22Rv1 (cell line): ENCODE measurements around the gene COQ7.

Source experiments
- H3K27ac ChIP-seq: fragments of 450-650 bp; 2 replicates; pipeline ENCODE4 v1.5.1; 2017
- ZFX ChIP-seq: fragments of 450-650 bp; IDR thresholded peaks from 2 replicates; pipeline ENCODE4 v1.6.1; 2017; ENCODE audit warnings: antibody characterized with exemption, borderline replicate concordance
- TF ChIP-seq, protein P1 (sequence below): fragments of 450-650 bp; IDR thresholded peaks from 2 replicates; pipeline ENCODE4 v1.5.1; 2017; ENCODE audit warnings: mild to moderate bottlenecking

COQ7 gene

DNA sequence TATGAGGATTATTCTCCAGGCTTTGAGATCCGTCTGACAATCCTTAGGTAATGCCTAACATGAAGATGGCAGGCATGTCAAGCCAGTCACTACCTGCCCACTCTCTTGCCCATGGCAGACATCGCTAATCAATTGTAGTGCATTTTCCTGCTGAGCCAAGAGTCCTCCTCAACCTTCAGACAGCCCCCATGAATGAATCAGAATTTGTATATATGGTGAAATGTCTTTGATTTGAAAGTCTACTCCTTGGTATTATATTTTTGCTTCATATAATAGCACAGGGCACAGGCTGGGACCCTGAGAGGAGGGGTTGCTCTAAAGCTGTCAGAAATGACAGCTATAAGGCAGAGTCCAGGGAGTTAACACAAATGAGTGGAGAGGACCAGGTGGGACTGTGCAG lies 27.0 kb upstream of the COQ7 start:
- no peak overlapping the region for H3K27ac ChIP-seq
- TF ChIP-seq ZFX = no peak
- TF ChIP-seq, protein P1, sequence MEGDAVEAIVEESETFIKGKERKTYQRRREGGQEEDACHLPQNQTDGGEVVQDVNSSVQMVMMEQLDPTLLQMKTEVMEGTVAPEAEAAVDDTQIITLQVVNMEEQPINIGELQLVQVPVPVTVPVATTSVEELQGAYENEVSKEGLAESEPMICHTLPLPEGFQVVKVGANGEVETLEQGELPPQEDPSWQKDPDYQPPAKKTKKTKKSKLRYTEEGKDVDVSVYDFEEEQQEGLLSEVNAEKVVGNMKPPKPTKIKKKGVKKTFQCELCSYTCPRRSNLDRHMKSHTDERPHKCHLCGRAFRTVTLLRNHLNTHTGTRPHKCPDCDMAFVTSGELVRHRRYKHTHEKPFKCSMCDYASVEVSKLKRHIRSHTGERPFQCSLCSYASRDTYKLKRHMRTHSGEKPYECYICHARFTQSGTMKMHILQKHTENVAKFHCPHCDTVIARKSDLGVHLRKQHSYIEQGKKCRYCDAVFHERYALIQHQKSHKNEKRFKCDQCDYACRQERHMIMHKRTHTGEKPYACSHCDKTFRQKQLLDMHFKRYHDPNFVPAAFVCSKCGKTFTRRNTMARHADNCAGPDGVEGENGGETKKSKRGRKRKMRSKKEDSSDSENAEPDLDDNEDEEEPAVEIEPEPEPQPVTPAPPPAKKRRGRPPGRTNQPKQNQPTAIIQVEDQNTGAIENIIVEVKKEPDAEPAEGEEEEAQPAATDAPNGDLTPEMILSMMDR = no peak

DNA sequence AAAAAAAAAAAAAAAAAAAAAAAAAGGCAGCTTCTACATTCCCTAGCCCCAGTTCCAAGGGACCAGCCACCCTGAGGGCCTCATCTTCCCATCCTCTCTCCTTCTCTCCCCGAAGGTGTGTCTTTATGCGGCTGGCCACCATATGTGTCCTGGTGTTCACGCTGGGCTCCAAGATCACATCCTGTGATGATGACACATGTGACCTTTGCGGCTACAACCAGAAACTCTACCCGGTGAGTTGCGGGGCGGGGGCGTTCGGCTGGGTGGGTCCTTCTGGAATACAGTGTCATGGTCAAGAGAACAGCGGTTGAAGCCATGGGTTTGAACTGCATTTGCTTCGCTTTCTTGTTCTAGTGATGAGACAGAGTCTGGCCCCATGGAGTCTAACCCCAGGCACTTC lies 22.6 kb upstream of the COQ7 start:
- H3K27ac ChIP-seq = no peak overlapping the region
- TF ChIP-seq, protein P1 = no peak
- TF ChIP-seq ZFX = no peak

GRCh38 chr16:19046062-19046461 lies 21.4 kb upstream of the COQ7 start:
- no peak for TF ChIP-seq ZFX
- TF ChIP-seq, protein P1 = no peak
- H3K27ac ChIP-seq = no peak overlapping the region

DNA sequence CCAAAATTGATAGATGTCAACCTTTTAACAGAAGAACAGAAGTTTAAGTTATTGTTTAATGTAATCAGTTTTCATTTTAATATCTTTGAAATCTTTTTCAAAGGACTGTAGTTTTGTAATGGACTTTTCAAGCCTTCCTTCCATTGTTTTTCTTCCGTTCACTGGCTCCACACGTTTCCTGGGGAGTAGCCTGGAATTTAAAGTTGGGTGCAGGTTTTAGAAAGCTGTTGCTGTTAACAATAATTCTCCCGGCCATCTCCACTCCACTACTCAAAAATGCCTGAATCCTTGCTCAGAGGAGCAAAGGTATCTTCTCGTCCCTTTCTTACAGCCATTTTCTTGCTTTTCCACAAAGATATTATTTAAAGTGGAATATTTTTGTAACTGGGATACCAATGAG lies 4.7 kb upstream of the COQ7 start:
- TF ChIP-seq, protein P1 = no peak
- no peak for TF ChIP-seq ZFX
- no peak overlapping the region for H3K27ac ChIP-seq

DNA sequence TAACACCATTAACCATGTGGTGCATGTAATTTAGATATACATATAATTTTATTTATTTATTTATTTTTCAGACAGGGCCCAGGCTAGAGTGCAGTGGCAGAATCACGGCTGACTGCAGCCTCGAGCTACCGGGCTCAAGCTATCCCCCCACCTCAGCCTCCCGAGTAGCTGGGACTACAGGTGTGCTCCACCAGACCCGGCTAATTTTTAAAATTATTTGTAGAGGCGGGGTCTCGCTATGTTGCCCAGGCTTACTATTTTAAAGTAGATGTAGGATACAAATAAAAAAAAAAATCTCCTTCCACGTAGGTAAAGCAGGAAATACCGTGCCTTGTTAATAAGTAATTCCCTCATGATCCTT lies 446 bp upstream of the COQ7 start:
- peak overlapping the region; percentile 93 for H3K27ac ChIP-seq
- TF ChIP-seq ZFX = no peak
- TF ChIP-seq, protein P1 = no peak

DNA sequence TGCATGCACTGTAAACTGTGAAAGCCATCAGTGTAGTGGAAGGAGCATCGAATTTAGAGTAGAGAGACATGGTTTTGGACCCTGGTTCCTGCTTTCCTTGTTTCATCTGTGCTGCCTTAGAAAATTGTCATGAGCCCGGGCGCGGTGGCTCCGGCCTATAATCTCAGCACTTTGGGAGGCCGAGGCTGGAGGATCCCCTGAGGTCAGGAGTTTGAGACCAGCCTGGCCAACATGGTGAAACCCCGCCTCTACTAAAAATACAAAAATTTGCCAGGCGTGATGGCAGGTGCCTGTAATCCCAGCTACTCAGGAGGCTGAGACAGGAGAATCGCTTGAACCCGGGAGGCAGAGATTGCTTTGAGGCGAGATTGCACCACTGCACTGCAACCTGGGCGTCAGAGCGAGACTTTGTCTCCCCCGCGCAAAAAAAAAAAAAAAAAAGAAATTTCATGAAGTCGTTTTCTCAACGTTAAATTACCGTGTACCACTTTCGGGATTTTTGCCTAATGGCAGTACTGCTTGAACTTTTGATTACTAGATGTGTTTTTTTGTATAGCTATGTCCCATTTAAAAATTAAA lies 912 bp downstream of the COQ7 start:
- no peak for TF ChIP-seq ZFX
- TF ChIP-seq, protein P1 = no peak
- peak overlapping the region; percentile 93 for H3K27ac ChIP-seq

DNA sequence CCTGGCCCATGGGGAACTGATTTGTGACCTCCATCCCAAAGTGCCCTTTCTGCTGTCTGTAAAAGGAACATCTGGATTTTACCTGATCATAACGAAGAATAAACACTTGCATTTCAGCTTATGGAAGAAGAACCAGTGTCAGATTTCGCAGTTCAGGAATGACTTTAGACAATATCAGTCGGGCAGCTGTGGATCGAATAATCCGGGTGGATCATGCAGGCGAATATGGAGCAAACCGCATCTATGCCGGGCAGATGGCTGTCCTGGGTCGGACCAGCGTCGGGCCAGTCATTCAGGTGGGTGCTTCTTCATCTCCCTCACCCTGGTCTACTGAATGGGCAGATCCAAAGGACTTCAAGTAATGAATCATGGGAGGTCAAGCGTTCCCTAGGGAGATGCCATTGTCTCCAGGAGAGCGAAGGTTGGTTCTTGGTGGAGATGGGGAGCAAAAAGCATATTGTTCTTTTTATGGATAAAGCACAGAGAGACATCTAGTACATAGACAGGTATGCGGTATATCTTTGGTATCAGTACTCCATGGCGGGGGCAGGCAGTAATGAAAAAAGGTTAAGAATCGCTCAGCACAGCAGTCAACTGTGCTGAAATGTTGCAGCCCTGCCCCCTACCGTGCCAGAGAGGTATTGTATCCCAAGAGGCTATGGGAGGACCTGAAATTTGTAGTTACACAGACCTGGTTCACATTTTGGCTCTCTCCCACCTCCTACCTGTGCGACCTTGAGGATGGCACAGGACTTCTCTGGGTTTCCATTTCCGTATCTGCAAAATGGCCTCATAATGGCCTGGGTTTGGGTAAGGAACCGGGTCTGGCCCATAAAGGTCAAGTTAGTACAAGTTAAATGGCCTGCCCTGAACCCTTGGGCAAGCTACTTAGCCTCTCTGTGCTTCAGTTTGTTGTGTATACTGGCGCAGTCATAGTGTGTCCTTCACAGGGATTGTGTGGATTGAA lies 4.7 kb downstream of the COQ7 start:
- TF ChIP-seq ZFX = no peak
- TF ChIP-seq, protein P1 = peak; percentile 88
- H3K27ac ChIP-seq = no peak overlapping the region
